Endothelial cell (in vitro differentiated cells): Measurements from ENCODE around the gene CRYGS. TPM values are rescaled to one million over a fixed set of nuclear protein-coding genes. Genes with fewer than 3 reads are reported as not detected.

Experiments used
- DNase-seq: peaks from one replicate; pipeline ENCODE4 v3.0.0; 2021; ENCODE audit warnings: low spot score
- H3K27ac Mint-ChIP-seq: one replicate; pipeline ENCODE4 v1.8.0; 2021; ENCODE audit warnings: mixed read lengths, inconsistent platforms; ENCODE audit not compliant: unreplicated experiment
- H3K27me3 Mint-ChIP-seq: one replicate; pipeline ENCODE4 v1.8.0; 2021; ENCODE audit warnings: mild to moderate bottlenecking, moderate library complexity, mixed read lengths, inconsistent platforms; ENCODE audit not compliant: unreplicated experiment
- H3K36me3 Mint-ChIP-seq: one replicate; pipeline ENCODE4 v1.8.0; 2021; ENCODE audit warnings: mild to moderate bottlenecking, low read depth, mixed read lengths, inconsistent platforms; ENCODE audit not compliant: unreplicated experiment
- H3K4me1 Mint-ChIP-seq: one replicate; pipeline ENCODE4 v1.8.0; 2021; ENCODE audit warnings: mild to moderate bottlenecking, mixed read lengths, inconsistent platforms; ENCODE audit not compliant: unreplicated experiment
- H3K4me3 Mint-ChIP-seq: one replicate; pipeline ENCODE4 v1.8.0; 2021; ENCODE audit warnings: mild to moderate bottlenecking, mixed read lengths, inconsistent platforms; ENCODE audit not compliant: unreplicated experiment
- H3K9me3 Mint-ChIP-seq: one replicate; pipeline ENCODE4 v1.8.0; 2021; ENCODE audit warnings: mixed read lengths, inconsistent platforms; ENCODE audit not compliant: unreplicated experiment
- CTCF ChIP-seq: fragments of 200-600 bp; sonication (generic); IDR thresholded peaks from one replicate; pipeline ENCODE4 v1.5.0; 2021; ENCODE audit warnings: antibody characterized with exemption; ENCODE audit not compliant: unreplicated experiment
- total RNA-seq: library from RNA; stranded (reverse); fragmentation: NEBNext Ultra II Directional; extraction: Animal tissue kit (Norgen Biotek cat#: 25700); gene quantifications from one replicate; pipeline ENCODE4 v1.2.1, GENCODE V29; 2021; ENCODE audit not compliant: unreplicated experiment

The CRYGS gene
- total RNA-seq, 1 donor from 2014 or later = 5.8 TPM

DNA sequence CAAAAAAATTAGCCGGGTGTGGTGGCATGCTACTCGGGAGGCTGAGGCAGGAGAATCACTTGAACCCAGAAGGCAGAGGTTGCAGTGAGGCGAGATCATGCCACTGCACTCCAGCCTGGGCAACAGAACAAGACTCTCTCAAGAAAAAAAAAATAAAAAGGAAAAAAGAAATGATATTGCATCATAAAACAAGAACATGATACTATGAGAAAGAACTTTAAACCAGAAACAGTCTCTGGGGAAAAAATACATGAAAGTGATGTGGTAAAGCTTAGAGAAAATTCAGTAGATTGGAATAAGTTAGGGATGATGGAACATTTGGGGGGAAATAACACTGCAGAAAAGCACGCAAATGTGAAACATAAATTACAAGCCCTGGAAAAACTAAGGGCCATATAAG, 54.7 kb downstream of the CRYGS start:
- Mint-ChIP-seq H3K4me1 (no peaks in the 10 kb centered on the region), H3K27ac (no peak overlapping the region), H3K27me3 (peaks cover 3% of the 10 kb centered on the region), H3K9me3 (no peaks in the 10 kb centered on the region), H3K36me3 (no peaks in the 10 kb centered on the region), H3K4me3 (no peak overlapping the region)
- DNase-seq = no peak
- no peak for TF ChIP-seq CTCF

Other genes starting within 250 kb of the CRYGS start
- gene DGKG, start 182.1 kb downstream of the CRYGS start, total RNA-seq = 0.54 TPM
- gene TBCCD1, start 23.0 kb upstream of the CRYGS start, total RNA-seq = 19.5 TPM
- 71.2 TPM for gene DNAJB11, start 26.3 kb upstream of the CRYGS start, total RNA-seq
- gene AHSG, start 68.7 kb upstream of the CRYGS start, total RNA-seq = not detected
- gene FETUB, start 96.0 kb upstream of the CRYGS start, total RNA-seq = not detected
- gene HRG, start 121.6 kb upstream of the CRYGS start, total RNA-seq = not detected
- not detected for gene KNG1, start 173.0 kb upstream of the CRYGS start, total RNA-seq
- gene EIF4A2, start 239.2 kb upstream of the CRYGS start, total RNA-seq = 260 TPM